HCT116 (cell line): Measurements from ENCODE around the gene MACF1. TPM values are rescaled to one million over a fixed set of nuclear protein-coding genes. Genes with fewer than 3 reads are reported as not detected.

ENCODE experiments used
- ATAC-seq: fragments of 200-7000 bp; cut with Tn5 transposase; 2 replicates; pipeline ENCODE4 v1.9.1; 2020; ENCODE audit warnings: mild to moderate bottlenecking, moderate library complexity
- BruUV-seq: library from RNA; stranded (reverse); fragments of 400-500 nt; replicated peaks from 2 replicates; lab custom pipeline; 2021; lab: Mats Ljungman, UMichigan
- CTCF ChIA-PET: fragments of 300-600 bp; sonication (Branson Sonifier 250); formaldehyde crosslinking; loops from one replicate; lab custom pipeline; 2021; ENCODE audit warnings: antibody characterized with exemption; lab: Charles Lee
- POLR2A ChIA-PET: fragments of 300-600, 350-600 bp; sonication (Branson Sonifier 250); formaldehyde crosslinking; loops from one replicate; lab custom pipeline; 2021; ENCODE audit warnings: antibody characterized with exemption; lab: Charles Lee
- RAD21 ChIA-PET, 2 experiments: fragments of 300-600 bp; sonication (Branson Sonifier 250); formaldehyde crosslinking; loops; one replicate each; lab custom pipeline; 2023; ENCODE audit warnings: low total read pairs in 2 of 2; ENCODE audit not compliant: uncharacterized antibody in 2 of 2, unreplicated experiment in 2 of 2, low non-redundant PET in 1 of 2; lab: Charles Lee
- DNase-seq: peaks from one replicate; pipeline ENCODE4 v3.0.0-alpha.2; 2010; ENCODE audit warnings: low read depth, low spot score
- H2AFZ ChIP-seq: fragments of 200-600 bp; shearing (Covaris generic), sonication (generic); 2 replicates; pipeline ENCODE4 v1.6.1; 2017; ENCODE audit warnings: low read depth, mixed run types, mixed read lengths, antibody characterized with exemption, low read length; ENCODE audit not compliant: poor library complexity, severe bottlenecking
- H3K27ac ChIP-seq: 2 replicates; pipeline ENCODE4 v1.5.1; 2012; ENCODE audit warnings: low read depth, low read length
- H3K27me3 ChIP-seq: fragments of 200-600 bp; sonication (generic); 2 replicates; pipeline ENCODE4 v1.6.1; 2016; ENCODE audit warnings: mixed run types, low read length, mixed read lengths; ENCODE audit not compliant: insufficient read depth
- H3K36me3 ChIP-seq, 2 experiments: fragments of 200-500 bp in 1 of 2; fragments of 200-600 bp in 1 of 2; sonication (Bioruptor generic) in 1 of 2; sonication (generic) in 1 of 2; 2 replicates each; pipeline versions ENCODE4 v1.5.1 to v1.6.1; 2014 to 2016; ENCODE audit warnings: low read length in 2 of 2, inconsistent platforms in 1 of 2, mixed read lengths in 1 of 2, mixed run types in 1 of 2; ENCODE audit not compliant: insufficient read depth in 2 of 2, control insufficient read depth in 1 of 2
- H3K4me1 ChIP-seq, 2 experiments: fragments of 200-600 bp in 1 of 2; sonication (generic) in 1 of 2; 2 replicates each; pipeline versions ENCODE4 v1.5.1 to v1.6.1; 2012 to 2017; ENCODE audit warnings: low read length in 2 of 2, inconsistent platforms in 1 of 2, mild to moderate bottlenecking in 1 of 2, mixed read lengths in 1 of 2, mixed run types in 1 of 2, moderate library complexity in 1 of 2; ENCODE audit not compliant: insufficient read depth in 2 of 2, control insufficient read depth in 1 of 2
- H3K4me2 ChIP-seq: fragments of 200-600 bp; sonication (generic); 2 replicates; pipeline ENCODE4 v1.6.1; 2017; ENCODE audit warnings: mixed run types, low read length, mixed read lengths
- H3K4me3 ChIP-seq, 2 experiments: fragments of 200-600 bp in 1 of 2; sonication (generic) in 1 of 2; replicated peaks in 1 of 2; 2 replicates each; pipeline ENCODE4 v1.5.1; 2011 to 2016; ENCODE audit warnings: low read length in 2 of 2, control low read depth in 1 of 2, low read depth in 1 of 2, mild to moderate bottlenecking in 1 of 2, mixed read lengths in 1 of 2, mixed run types in 1 of 2
- H3K79me2 ChIP-seq: fragments of 200-600 bp; sonication (generic); 2 replicates; pipeline ENCODE4 v1.6.1; 2017; ENCODE audit warnings: mild to moderate bottlenecking, mixed run types, low read length, moderate library complexity, mixed read lengths; ENCODE audit not compliant: insufficient read depth
- H3K9ac ChIP-seq: fragments of 200-600 bp; sonication (generic); 2 replicates; pipeline ENCODE4 v1.6.1; 2016; ENCODE audit warnings: low read length, mixed read lengths
- H3K9me2 ChIP-seq: fragments of 200-600 bp; sonication (generic), shearing (Covaris generic); 2 replicates; pipeline ENCODE4 v1.6.1; 2017; ENCODE audit warnings: mixed run types, mild to moderate bottlenecking, moderate library complexity; ENCODE audit not compliant: insufficient read depth
- H3K9me3 ChIP-seq, 2 experiments: fragments of 200-500 bp in 1 of 2; fragments of 200-600 bp in 1 of 2; sonication (Bioruptor generic) in 1 of 2; sonication (generic) in 1 of 2; 2 replicates each; pipeline ENCODE4 v1.6.1; 2014 to 2017; ENCODE audit warnings: low read length in 2 of 2, mixed read lengths in 2 of 2, inconsistent platforms in 1 of 2, low read depth in 1 of 2, mild to moderate bottlenecking in 1 of 2, mixed run types in 1 of 2, moderate library complexity in 1 of 2; ENCODE audit not compliant: control insufficient read depth in 1 of 2, insufficient read depth in 1 of 2
- H4K20me1 ChIP-seq: fragments of 200-600 bp; sonication (generic), shearing (Covaris generic); 2 replicates; pipeline ENCODE4 v1.6.1; 2017; ENCODE audit warnings: mixed run types, mild to moderate bottlenecking, moderate library complexity; ENCODE audit not compliant: insufficient read depth
- CEBPB ChIP-seq: IDR thresholded peaks from 2 replicates; pipeline ENCODE4 v1.6.1; 2012; ENCODE audit warnings: low read depth
- CTCF ChIP-seq, 3 experiments: fragments of 200-600 bp in 1 of 3; sonication (generic) in 1 of 3; IDR thresholded peaks in 2 of 3; conservative IDR thresholded peaks in 1 of 3; 2 replicates each; pipeline ENCODE4 v1.5.1; 2012 to 2017; ENCODE audit warnings: low read depth in 2 of 3, low read length in 2 of 3, antibody characterized with exemption in 1 of 3, borderline replicate concordance in 1 of 3, control low read depth in 1 of 3, mild to moderate bottlenecking in 1 of 3, mixed read lengths in 1 of 3, mixed run types in 1 of 3, moderate library complexity in 1 of 3; ENCODE audit not compliant: insufficient read depth in 1 of 3
- ELF1 ChIP-seq: IDR thresholded peaks from 2 replicates; pipeline ENCODE4 v1.6.1; 2012; ENCODE audit warnings: low read depth, borderline replicate concordance
- EZH2 ChIP-seq: fragments of 200-600 bp; sonication (generic); IDR thresholded peaks from 2 replicates; pipeline ENCODE4 v1.6.1; 2017; ENCODE audit warnings: antibody characterized with exemption, mixed run types
- EZH2phosphoT487 ChIP-seq: fragments of 200-600 bp; IDR thresholded peaks from 2 replicates; pipeline ENCODE4 v1.6.1; 2018; ENCODE audit warnings: antibody characterized with exemption, borderline replicate concordance
- FOSL1 ChIP-seq: IDR thresholded peaks from 2 replicates; pipeline ENCODE4 v1.6.1; 2012; ENCODE audit warnings: low read depth
- MAX ChIP-seq: IDR thresholded peaks from 2 replicates; pipeline ENCODE4 v1.6.1; 2012
- POLR2A ChIP-seq: IDR thresholded peaks from 2 replicates; pipeline ENCODE4 v1.7.0; 2011; ENCODE audit warnings: borderline replicate concordance; ENCODE audit not compliant: insufficient read depth, insufficient read length; ENCODE audit errors: extremely low read depth
- POLR2AphosphoS5 ChIP-seq: IDR thresholded peaks from 2 replicates; pipeline ENCODE4 v1.6.1; 2011; ENCODE audit warnings: mild to moderate bottlenecking, low read depth, low read length, moderate library complexity
- RAD21 ChIP-seq: IDR thresholded peaks from 2 replicates; pipeline ENCODE4 v1.6.1; 2012; ENCODE audit warnings: low read depth, mild to moderate bottlenecking
- REST ChIP-seq: IDR thresholded peaks from 2 replicates; pipeline ENCODE4 v1.6.1; 2012; ENCODE audit warnings: low read depth
- SIN3A ChIP-seq: IDR thresholded peaks from 2 replicates; pipeline ENCODE4 v1.6.1; 2012; ENCODE audit warnings: low read depth
- SP1 ChIP-seq: IDR thresholded peaks from 2 replicates; pipeline ENCODE4 v1.6.1; 2012; ENCODE audit warnings: low read depth
- SRF ChIP-seq: IDR thresholded peaks from 2 replicates; pipeline ENCODE4 v1.6.1; 2012; ENCODE audit warnings: low read depth
- TCF7L2 ChIP-seq: IDR thresholded peaks from 2 replicates; pipeline ENCODE4 v1.7.0; 2011; ENCODE audit warnings: borderline replicate concordance, inconsistent platforms; ENCODE audit not compliant: insufficient read depth, insufficient read length; ENCODE audit errors: extremely low read depth
- YY1 ChIP-seq: IDR thresholded peaks from 2 replicates; pipeline ENCODE4 v1.6.1; 2011; ENCODE audit warnings: low read length, low read depth, moderate library complexity, mild to moderate bottlenecking; ENCODE audit not compliant: insufficient replicate concordance; ENCODE audit errors: extremely low read depth
- ZBTB33 ChIP-seq: IDR thresholded peaks from 2 replicates; pipeline ENCODE4 v1.6.1; 2011; ENCODE audit warnings: mild to moderate bottlenecking, low read length, moderate library complexity; ENCODE audit not compliant: insufficient replicate concordance; ENCODE audit errors: extremely low read depth
- ZFX ChIP-seq: fragments of 450-650 bp; IDR thresholded peaks from 2 replicates; pipeline ENCODE4 v1.6.1; 2017
- ZNF274 ChIP-seq: fragments of 200-500 bp; sonication (Bioruptor generic); IDR thresholded peaks from 2 replicates; pipeline ENCODE4 v1.6.1; 2014; ENCODE audit warnings: mild to moderate bottlenecking, low read depth, low read length, inconsistent platforms
- intact Hi-C: fragments of 100-400 bp; cut with micrococcal nuclease; formaldehyde crosslinking; loops from 2 replicates; pipeline ENCODE4 v1.10.0; 2022
- total RNA-seq: library from RNA; stranded (reverse); gene quantifications from one replicate; pipeline ENCODE4 v1.2.1, GENCODE V29; 2021; ENCODE audit not compliant: unreplicated experiment

MACF1 gene
- total RNA-seq, 1 experiment from 2014 or later = 146 TPM

GRCh38 chr1:39505289-39505688 is 300.8 kb downstream of the MACF1 start:
- POLR2A ChIA-PET = no interaction called here
- TF ChIP-seq FOSL1 (no peak), ELF1 (no peak), SRF (no peak), POLR2AphosphoS5 (no peak), SIN3A (no peak), MAX (no peak), REST (no peak), EZH2 (no peak), EZH2phosphoT487 (no peak), CTCF (IDR thresholded peaks at IDR 0.05 in 2 of 3, conservative IDR thresholded peaks at IDR 0.05 in 1 of 3; ENCODE audit: borderline replicate concordance in 1 of 3, insufficient read depth in 1 of 3, low read depth in 2 of 3, low read length in 2 of 3) (no peak), POLR2A (no peak), ZNF274 (no peak), ZFX (no peak), TCF7L2 (no peak), RAD21 (no peak), ZBTB33 (no peak), SP1 (no peak), CEBPB (no peak), YY1 (no peak)
- BruUV-seq = no TSS peak
- no peak for ATAC-seq
- no peaks in the 10 kb centered on the region for H4K20me1 ChIP-seq
- intact Hi-C loops = no loop called here
- CTCF ChIA-PET = no interaction called here
- H3K9ac ChIP-seq = no peak overlapping the region
- H3K4me3 ChIP-seq = no peak overlapping the region
- RAD21 ChIA-PET = no interaction called here
- no peaks in the 10 kb centered on the region for H3K9me2 ChIP-seq
- 0 out of 4 replicates have a peak, but pooled peaks cover 0 to 2% of the 10 kb centered on the region in 2 experiments for H3K4me1 ChIP-seq
- DNase-seq = no peak
- H3K27me3 ChIP-seq = no peaks in the 10 kb centered on the region
- no peaks in the 10 kb centered on the region for H3K9me3 ChIP-seq
- no peak overlapping the region for H3K4me2 ChIP-seq
- no peaks in the 10 kb centered on the region for H3K79me2 ChIP-seq
- H3K36me3 ChIP-seq = no peaks in the 10 kb centered on the region
- H2AFZ ChIP-seq = no peak overlapping the region
- H3K27ac ChIP-seq = no peak overlapping the region
